WTC11 (cell line): Measurements from ENCODE around the gene RCAN3. TPM values are rescaled to one million over a fixed set of nuclear protein-coding genes. Genes with fewer than 3 reads are reported as not detected.

Experiments used
- ATAC-seq: fragments of 200-7000 bp; cut with Tn5 transposase; 2 replicates; pipeline ENCODE4 v1.10.0; 2021; ENCODE audit warnings: mild to moderate bottlenecking, moderate library complexity
- CTCF ChIA-PET: fragments of 300-600 bp; sonication (Branson Sonifier 250); formaldehyde crosslinking; loops from one replicate; lab custom pipeline; 2021; ENCODE audit warnings: antibody characterized with exemption; lab: Charles Lee
- POLR2A ChIA-PET: fragments of 350-600 bp; sonication (Branson Sonifier 250); formaldehyde crosslinking; loops from one replicate; lab custom pipeline; 2021; ENCODE audit warnings: antibody characterized with exemption; lab: Charles Lee
- DNase-seq: peaks from one replicate; pipeline ENCODE4 v3.0.0; 2021; ENCODE audit warnings: low spot score
- H3K27ac Mint-ChIP-seq: 2 replicates; pipeline ENCODE4 v1.8.0; 2021; ENCODE audit warnings: mixed read lengths
- H3K27me3 Mint-ChIP-seq: 2 replicates; pipeline ENCODE4 v1.8.0; 2021; ENCODE audit warnings: low read depth, mild to moderate bottlenecking, moderate library complexity, mixed read lengths
- H3K36me3 Mint-ChIP-seq: 2 replicates; pipeline ENCODE4 v1.8.0; 2021; ENCODE audit warnings: mixed read lengths
- H3K4me1 Mint-ChIP-seq: 2 replicates; pipeline ENCODE4 v1.8.0; 2022; ENCODE audit warnings: mixed read lengths
- H3K4me3 Mint-ChIP-seq: 2 replicates; pipeline ENCODE4 v1.8.0; 2021; ENCODE audit warnings: mild to moderate bottlenecking, moderate library complexity, mixed read lengths
- H3K9me3 Mint-ChIP-seq: 2 replicates; pipeline ENCODE4 v1.8.0; 2021; ENCODE audit warnings: mixed read lengths
- CBFB ChIP-seq: sonication (generic); formaldehyde crosslinking; IDR thresholded peaks from 2 replicates; pipeline ENCODE4 v1.8.1; 2022; ENCODE audit warnings: mild to moderate bottlenecking, low read depth, missing genetic modification reagents
- CREM ChIP-seq: sonication (generic); formaldehyde crosslinking; IDR thresholded peaks from 2 replicates; pipeline ENCODE4 v1.8.1; 2022; ENCODE audit warnings: mild to moderate bottlenecking, missing genetic modification reagents, moderate library complexity
- ELF4 ChIP-seq: sonication (generic); formaldehyde crosslinking; IDR thresholded peaks from 2 replicates; pipeline ENCODE4 v1.8.1; 2022; ENCODE audit warnings: low read depth, mild to moderate bottlenecking, moderate library complexity, missing genetic modification reagents
- NFYB ChIP-seq: sonication (generic); formaldehyde crosslinking; conservative IDR thresholded peaks from 2 replicates; pipeline ENCODE4 v1.8.0; 2022; ENCODE audit warnings: low read depth, missing genetic modification reagents
- NR3C1 ChIP-seq: sonication (generic); formaldehyde crosslinking; conservative IDR thresholded peaks from 2 replicates; pipeline ENCODE4 v1.8.1; 2023; ENCODE audit warnings: low read depth, mild to moderate bottlenecking, missing genetic modification reagents
- RELA ChIP-seq: sonication (generic); formaldehyde crosslinking; IDR thresholded peaks from 2 replicates; pipeline ENCODE4 v1.8.1; 2022; ENCODE audit warnings: missing genetic modification reagents, mild to moderate bottlenecking, borderline replicate concordance
- SOX15 ChIP-seq: fragments of 250-450 bp; sonication (Bioruptor Pico); IDR thresholded peaks from 2 replicates; pipeline ENCODE4 v1.9.0; 2021; ENCODE audit warnings: mild to moderate bottlenecking
- SP1 ChIP-seq: sonication (generic); formaldehyde crosslinking; conservative IDR thresholded peaks from 2 replicates; pipeline ENCODE4 v1.8.1; 2022; ENCODE audit warnings: missing genetic modification reagents
- TCF7 ChIP-seq: sonication (generic); formaldehyde crosslinking; IDR thresholded peaks from 2 replicates; pipeline ENCODE4 v1.8.0; 2022; ENCODE audit warnings: mild to moderate bottlenecking, low read depth, missing genetic modification reagents, moderate library complexity
- ZNF121 ChIP-seq: sonication (generic); formaldehyde crosslinking; IDR thresholded peaks from 2 replicates; pipeline ENCODE4 v1.8.0; 2023; ENCODE audit warnings: missing genetic modification reagents
- ZNF263 ChIP-seq: sonication (generic); formaldehyde crosslinking; IDR thresholded peaks from 2 replicates; pipeline ENCODE4 v1.8.1; 2022; ENCODE audit warnings: low read depth, mild to moderate bottlenecking, moderate library complexity, missing genetic modification reagents
- ZNF396 ChIP-seq: fragments of 250-450 bp; sonication (Bioruptor Pico); IDR thresholded peaks from 2 replicates; pipeline ENCODE4 v1.8.0; 2021; ENCODE audit warnings: mild to moderate bottlenecking, moderate library complexity, borderline replicate concordance
- ZNF423 ChIP-seq: fragments of 250-450 bp; sonication (Bioruptor Pico); IDR thresholded peaks from 2 replicates; pipeline ENCODE4 v2.1.2; 2022; ENCODE audit warnings: mild to moderate bottlenecking, moderate library complexity
- ZNF671 ChIP-seq: fragments of 250-450 bp; sonication (Bioruptor Pico); IDR thresholded peaks from 2 replicates; pipeline ENCODE4 v1.8.0; 2021; ENCODE audit warnings: mild to moderate bottlenecking
- total RNA-seq: library from RNA; stranded (reverse); gene quantifications from 3 replicates; pipeline ENCODE4 v1.2.3, GENCODE V29; 2021
- TF ChIP-seq, protein P1 (sequence below): sonication (generic); formaldehyde crosslinking; IDR thresholded peaks from 2 replicates; pipeline ENCODE4 v1.8.0; 2022; ENCODE audit warnings: mild to moderate bottlenecking, missing genetic modification reagents
- TF ChIP-seq, protein P2 (sequence below): fragments of 250-450 bp; sonication (Bioruptor Pico); IDR thresholded peaks from 2 replicates; pipeline ENCODE4 v1.9.0; 2021; ENCODE audit warnings: mild to moderate bottlenecking
- TF ChIP-seq, protein P3 (sequence below): sonication (generic); formaldehyde crosslinking; IDR thresholded peaks from 2 replicates; pipeline ENCODE4 v1.8.1; 2023; ENCODE audit warnings: mild to moderate bottlenecking, moderate library complexity, missing genetic modification reagents
- TF ChIP-seq, protein P4 (sequence below): sonication (generic); formaldehyde crosslinking; IDR thresholded peaks from 2 replicates; pipeline ENCODE4 v1.8.0; 2022; ENCODE audit warnings: mild to moderate bottlenecking, missing genetic modification reagents
- TF ChIP-seq, protein P5 (sequence below): sonication (generic); formaldehyde crosslinking; IDR thresholded peaks from 2 replicates; pipeline ENCODE4 v1.8.0; 2023; ENCODE audit warnings: missing genetic modification reagents, mild to moderate bottlenecking, borderline replicate concordance

Gene RCAN3
- total RNA-seq, 1 experiment from 2014 or later: 23.3 TPM

DNA sequence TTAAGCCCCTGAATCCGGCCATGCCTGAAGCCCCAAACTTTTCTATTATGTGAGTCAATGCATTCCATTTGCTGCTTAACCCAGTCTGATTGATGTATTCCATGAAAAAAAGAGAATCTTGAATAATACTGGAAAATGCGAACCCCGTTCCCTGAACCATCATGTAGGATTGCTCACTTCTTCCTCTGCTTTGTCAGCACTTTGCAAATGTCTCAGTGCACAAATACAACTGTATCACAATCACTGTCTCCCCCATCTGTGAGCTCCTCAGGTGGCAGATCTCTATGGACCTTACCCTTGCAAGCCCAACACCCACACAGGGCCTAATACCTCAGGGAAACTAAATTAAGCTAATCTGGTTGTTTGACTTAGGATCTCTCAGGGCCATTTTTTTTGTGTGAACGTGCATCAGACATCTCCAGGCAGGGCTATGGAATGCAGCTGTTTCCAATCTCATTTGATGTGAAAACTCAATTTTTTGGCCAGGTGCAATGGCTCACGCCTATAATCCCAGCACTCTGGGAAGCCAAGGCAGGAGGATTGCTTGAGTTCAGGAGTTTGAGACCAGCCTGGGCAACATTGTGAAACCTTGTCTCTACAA, 2.1 kb upstream of the RCAN3 start (continued):
- no peak for TF ChIP-seq ZNF423
- TF ChIP-seq NFYB (CRISPR knock-in tag): no peak
- TF ChIP-seq ZNF671: no peak
- TF ChIP-seq CREM (CRISPR knock-in tag): no peak

DNA sequence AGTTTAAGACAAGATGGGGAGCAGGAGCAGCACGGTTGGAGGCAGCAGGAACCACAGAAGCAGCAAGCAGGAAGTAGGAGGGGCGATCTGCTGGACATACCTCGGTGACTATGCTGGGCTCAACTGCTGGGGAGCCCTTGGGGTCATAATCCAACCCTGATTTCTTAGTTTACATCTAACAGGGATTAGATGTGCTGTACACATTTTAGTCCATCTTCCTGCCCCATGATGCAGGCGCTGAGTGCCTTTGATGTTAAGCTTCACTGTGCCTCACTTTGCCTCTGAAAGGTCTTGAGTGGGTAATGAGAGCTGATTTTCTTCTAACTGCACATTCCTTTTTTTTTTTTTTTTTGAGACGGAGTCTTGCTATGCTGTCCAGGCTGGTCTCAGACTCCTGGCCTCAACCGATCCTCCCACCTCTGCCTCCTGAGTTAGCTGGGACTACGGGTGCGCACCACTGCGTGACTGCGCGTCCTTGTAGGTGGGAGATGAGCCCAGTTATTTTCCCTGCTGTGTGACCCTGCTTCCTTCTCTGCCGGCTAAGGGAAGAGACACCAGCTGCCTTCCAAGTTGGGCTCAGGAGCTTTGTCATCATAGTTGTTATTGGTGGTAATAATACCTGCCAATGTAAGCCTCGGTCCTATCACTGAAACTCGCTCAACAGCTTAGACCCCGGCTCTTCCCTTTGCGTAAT, 1.1 kb upstream of the RCAN3 start:
- H3K36me3 Mint-ChIP-seq: no peaks in the 10 kb centered on the region
- peak overlapping the region; percentile 78 for H3K27ac Mint-ChIP-seq
- ATAC-seq (no peak), DNase-seq (no peak)
- ChIA-PET CTCF (interaction anchor here (0.7 to 3.3 kb wide), 10 partner anchors 10 to 299 kb away, joined by 3 to 30 read pairs (median 6); partner anchors contain the start of gene NIPAL3), POLR2A (no interaction called here)
- peaks cover 42% of the 10 kb centered on the region for H3K4me1 Mint-ChIP-seq
- H3K9me3 Mint-ChIP-seq: no peaks in the 10 kb centered on the region
- TF ChIP-seq ZNF121 (CRISPR knock-in tag) (peak; percentile 98), CBFB (no peak), NR3C1 (CRISPR knock-in tag) (no peak)
- peak overlapping the region; percentile 78 for H3K4me3 Mint-ChIP-seq
- H3K27me3 Mint-ChIP-seq: peaks cover 11% of the 10 kb centered on the region

DNA sequence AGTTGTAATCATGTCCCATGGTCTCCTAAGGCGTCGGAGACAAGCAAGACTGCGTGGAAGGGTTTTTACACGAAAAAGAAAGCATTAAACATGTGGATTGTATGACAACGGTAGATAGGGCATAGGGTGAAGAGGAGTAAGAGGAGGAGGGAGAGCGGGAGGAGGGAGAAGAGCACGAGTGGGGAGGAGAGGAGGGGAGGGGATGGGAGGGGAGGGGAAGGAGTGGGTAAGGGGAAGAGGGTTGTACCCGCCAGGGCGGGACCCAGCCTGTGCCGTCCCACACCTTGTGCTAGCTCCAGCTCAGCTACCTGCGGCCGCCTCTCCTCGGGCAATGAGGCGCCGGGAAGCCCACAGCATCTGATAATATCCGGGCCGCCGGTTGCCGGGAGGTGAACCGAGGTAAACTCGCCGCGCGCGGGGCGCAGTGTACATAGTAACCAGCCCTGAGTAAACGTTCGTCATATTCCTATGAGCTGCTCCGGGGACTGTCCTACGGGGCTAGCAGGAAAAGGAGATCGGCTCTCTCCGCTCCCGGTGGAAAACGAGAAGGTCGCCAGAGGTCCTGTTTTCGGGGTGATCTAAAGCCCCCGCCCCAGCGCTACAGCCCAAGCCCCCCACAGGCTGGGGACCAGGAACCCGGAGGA, 449 bp upstream of the RCAN3 start:
- H3K9me3 Mint-ChIP-seq: no peaks in the 10 kb centered on the region
- ATAC-seq (peak; percentile 79), DNase-seq (peak; percentile 61)
- CTCF ChIA-PET: interaction anchor here (0.7 to 3.3 kb wide), 12 partner anchors 10 to 300 kb away, joined by 3 to 30 read pairs (median 5); partner anchors contain the start of gene NIPAL3
- H3K36me3 Mint-ChIP-seq: no peaks in the 10 kb centered on the region
- peaks cover 11% of the 10 kb centered on the region for H3K27me3 Mint-ChIP-seq
- peaks cover 49% of the 10 kb centered on the region for H3K4me1 Mint-ChIP-seq
- POLR2A ChIA-PET: interaction anchor here (0.8 kb wide), 1 partner anchor 87 kb away, joined by 3 read pairs; the partner anchor contains the start of gene NIPAL3
- H3K27ac Mint-ChIP-seq: peak overlapping the region; percentile 78
- peak overlapping the region; percentile 78 for H3K4me3 Mint-ChIP-seq
- TF ChIP-seq, protein P1, sequence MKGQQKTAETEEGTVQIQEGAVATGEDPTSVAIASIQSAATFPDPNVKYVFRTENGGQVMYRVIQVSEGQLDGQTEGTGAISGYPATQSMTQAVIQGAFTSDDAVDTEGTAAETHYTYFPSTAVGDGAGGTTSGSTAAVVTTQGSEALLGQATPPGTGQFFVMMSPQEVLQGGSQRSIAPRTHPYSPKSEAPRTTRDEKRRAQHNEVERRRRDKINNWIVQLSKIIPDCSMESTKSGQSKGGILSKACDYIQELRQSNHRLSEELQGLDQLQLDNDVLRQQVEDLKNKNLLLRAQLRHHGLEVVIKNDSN (CRISPR knock-in tag): no peak
- TF ChIP-seq ZNF263 (CRISPR knock-in tag) (peak; percentile 89), SP1 (CRISPR knock-in tag) (no peak; the same call in 1 of the 2 replicates), TCF7 (CRISPR knock-in tag) (no peak), SOX15 (CRISPR knock-in tag) (no peak), RELA (no peak), ZNF396 (CRISPR knock-in tag) (no peak), ELF4 (no peak; the same call in 1 of the 2 replicates)
- TF ChIP-seq, protein P2, sequence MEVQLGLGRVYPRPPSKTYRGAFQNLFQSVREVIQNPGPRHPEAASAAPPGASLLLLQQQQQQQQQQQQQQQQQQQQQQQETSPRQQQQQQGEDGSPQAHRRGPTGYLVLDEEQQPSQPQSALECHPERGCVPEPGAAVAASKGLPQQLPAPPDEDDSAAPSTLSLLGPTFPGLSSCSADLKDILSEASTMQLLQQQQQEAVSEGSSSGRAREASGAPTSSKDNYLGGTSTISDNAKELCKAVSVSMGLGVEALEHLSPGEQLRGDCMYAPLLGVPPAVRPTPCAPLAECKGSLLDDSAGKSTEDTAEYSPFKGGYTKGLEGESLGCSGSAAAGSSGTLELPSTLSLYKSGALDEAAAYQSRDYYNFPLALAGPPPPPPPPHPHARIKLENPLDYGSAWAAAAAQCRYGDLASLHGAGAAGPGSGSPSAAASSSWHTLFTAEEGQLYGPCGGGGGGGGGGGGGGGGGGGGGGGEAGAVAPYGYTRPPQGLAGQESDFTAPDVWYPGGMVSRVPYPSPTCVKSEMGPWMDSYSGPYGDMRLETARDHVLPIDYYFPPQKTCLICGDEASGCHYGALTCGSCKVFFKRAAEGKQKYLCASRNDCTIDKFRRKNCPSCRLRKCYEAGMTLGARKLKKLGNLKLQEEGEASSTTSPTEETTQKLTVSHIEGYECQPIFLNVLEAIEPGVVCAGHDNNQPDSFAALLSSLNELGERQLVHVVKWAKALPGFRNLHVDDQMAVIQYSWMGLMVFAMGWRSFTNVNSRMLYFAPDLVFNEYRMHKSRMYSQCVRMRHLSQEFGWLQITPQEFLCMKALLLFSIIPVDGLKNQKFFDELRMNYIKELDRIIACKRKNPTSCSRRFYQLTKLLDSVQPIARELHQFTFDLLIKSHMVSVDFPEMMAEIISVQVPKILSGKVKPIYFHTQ: no peak
- TF ChIP-seq, protein P3, sequence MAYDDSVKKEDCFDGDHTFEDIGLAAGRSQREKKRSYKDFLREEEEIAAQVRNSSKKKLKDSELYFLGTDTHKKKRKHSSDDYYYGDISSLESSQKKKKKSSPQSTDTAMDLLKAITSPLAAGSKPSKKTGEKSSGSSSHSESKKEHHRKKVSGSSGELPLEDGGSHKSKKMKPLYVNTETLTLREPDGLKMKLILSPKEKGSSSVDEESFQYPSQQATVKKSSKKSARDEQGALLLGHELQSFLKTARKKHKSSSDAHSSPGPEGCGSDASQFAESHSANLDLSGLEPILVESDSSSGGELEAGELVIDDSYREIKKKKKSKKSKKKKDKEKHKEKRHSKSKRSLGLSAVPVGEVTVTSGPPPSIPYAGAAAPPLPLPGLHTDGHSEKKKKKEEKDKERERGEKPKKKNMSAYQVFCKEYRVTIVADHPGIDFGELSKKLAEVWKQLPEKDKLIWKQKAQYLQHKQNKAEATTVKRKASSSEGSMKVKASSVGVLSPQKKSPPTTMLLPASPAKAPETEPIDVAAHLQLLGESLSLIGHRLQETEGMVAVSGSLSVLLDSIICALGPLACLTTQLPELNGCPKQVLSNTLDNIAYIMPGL (CRISPR knock-in tag): 0 out of 2 replicates have a peak, but pooled peaks have one; percentile 7
- TF ChIP-seq, protein P4, sequence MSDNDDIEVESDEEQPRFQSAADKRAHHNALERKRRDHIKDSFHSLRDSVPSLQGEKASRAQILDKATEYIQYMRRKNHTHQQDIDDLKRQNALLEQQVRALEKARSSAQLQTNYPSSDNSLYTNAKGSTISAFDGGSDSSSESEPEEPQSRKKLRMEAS (CRISPR knock-in tag): peak; percentile 25; the same call in 1 of the 2 replicates
- TF ChIP-seq, protein P5, sequence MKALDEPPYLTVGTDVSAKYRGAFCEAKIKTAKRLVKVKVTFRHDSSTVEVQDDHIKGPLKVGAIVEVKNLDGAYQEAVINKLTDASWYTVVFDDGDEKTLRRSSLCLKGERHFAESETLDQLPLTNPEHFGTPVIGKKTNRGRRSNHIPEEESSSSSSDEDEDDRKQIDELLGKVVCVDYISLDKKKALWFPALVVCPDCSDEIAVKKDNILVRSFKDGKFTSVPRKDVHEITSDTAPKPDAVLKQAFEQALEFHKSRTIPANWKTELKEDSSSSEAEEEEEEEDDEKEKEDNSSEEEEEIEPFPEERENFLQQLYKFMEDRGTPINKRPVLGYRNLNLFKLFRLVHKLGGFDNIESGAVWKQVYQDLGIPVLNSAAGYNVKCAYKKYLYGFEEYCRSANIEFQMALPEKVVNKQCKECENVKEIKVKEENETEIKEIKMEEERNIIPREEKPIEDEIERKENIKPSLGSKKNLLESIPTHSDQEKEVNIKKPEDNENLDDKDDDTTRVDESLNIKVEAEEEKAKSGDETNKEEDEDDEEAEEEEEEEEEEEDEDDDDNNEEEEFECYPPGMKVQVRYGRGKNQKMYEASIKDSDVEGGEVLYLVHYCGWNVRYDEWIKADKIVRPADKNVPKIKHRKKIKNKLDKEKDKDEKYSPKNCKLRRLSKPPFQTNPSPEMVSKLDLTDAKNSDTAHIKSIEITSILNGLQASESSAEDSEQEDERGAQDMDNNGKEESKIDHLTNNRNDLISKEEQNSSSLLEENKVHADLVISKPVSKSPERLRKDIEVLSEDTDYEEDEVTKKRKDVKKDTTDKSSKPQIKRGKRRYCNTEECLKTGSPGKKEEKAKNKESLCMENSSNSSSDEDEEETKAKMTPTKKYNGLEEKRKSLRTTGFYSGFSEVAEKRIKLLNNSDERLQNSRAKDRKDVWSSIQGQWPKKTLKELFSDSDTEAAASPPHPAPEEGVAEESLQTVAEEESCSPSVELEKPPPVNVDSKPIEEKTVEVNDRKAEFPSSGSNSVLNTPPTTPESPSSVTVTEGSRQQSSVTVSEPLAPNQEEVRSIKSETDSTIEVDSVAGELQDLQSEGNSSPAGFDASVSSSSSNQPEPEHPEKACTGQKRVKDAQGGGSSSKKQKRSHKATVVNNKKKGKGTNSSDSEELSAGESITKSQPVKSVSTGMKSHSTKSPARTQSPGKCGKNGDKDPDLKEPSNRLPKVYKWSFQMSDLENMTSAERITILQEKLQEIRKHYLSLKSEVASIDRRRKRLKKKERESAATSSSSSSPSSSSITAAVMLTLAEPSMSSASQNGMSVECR (CRISPR knock-in tag): peak; percentile 13; the same call in 1 of the 2 replicates
